HG02884 (cell line): ENCODE measurements around the gene PSMD13.

ENCODE experiments used
- ATAC-seq: cut with Tn5 transposase; IDR thresholded peaks from one replicate; pipeline ENCODE4 v1.9.1; 2021; ENCODE audit warnings: mild to moderate bottlenecking, moderate library complexity; ENCODE audit not compliant: unreplicated experiment

Gene PSMD13

GRCh38 chr11:240315-240714 is 3.5 kb downstream of the PSMD13 start:
- ATAC-seq = no peak

GRCh38 chr11:241634-242033 is 4.9 kb downstream of the PSMD13 start:
- no peak for ATAC-seq

DNA sequence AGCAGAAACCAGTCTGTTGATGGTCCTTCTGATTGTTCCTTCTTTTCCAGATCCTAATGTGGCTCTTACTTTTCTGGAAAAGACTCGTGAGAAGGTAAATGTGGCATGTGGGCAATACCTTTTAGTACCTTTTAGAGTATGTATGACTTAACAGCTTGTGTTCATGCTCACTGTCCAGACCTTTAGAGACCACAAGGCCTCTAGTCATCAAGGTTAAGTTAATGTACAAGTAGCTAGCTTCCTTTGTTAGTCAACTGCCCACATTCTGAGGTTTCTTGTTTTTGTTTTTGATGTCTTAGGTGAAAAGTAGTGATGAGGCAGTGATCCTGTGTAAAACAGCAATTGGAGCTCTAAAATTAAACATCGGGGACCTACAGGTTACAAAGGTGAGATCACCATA is 7.6 kb downstream of the PSMD13 start:
- ATAC-seq = no peak

DNA sequence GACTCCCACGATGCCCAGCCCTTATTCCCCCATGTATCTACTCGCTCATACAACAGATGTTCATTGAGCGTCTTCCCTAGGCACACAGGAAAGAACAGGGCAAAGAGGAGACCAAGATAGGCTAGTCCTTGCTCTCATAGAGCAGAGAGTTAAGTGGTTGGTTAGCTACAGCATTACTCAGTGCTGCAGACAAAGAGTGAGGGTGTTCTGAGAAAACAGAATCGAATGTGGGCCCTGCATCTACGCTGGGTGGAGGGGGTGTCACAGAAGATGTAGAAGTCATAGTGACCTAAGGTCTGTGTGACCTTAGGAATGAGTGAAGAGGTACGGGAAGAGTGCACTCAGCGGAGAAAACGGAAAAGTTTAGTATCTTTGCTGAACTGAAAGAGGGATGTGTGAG is 12.3 kb downstream of the PSMD13 start:
- ATAC-seq = no peak

GRCh38 chr11:250274-250673 is 13.5 kb downstream of the PSMD13 start:
- no peak for ATAC-seq

- no peak for ATAC-seq
Observed at GRCh38 chr11:250740-251299, 14.0 kb downstream of the PSMD13 start.

DNA sequence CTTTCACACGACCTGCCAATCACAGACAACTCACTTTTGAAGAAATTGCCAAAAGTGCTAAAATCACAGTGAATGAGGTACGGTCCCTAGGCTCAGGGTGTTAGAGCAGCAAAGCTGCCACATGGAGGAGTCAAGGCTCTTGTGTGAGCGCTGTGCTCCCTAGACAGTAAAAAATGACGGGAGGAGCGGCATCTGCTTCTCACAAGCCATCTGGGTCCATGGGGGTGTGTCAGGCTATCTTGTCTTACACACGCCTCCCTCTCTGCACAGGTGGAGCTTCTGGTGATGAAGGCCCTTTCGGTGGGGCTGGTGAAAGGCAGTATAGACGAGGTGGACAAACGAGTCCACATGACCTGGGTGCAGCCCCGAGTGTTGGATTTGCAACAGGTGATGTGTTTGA is 14.8 kb downstream of the PSMD13 start:
- no peak for ATAC-seq

DNA sequence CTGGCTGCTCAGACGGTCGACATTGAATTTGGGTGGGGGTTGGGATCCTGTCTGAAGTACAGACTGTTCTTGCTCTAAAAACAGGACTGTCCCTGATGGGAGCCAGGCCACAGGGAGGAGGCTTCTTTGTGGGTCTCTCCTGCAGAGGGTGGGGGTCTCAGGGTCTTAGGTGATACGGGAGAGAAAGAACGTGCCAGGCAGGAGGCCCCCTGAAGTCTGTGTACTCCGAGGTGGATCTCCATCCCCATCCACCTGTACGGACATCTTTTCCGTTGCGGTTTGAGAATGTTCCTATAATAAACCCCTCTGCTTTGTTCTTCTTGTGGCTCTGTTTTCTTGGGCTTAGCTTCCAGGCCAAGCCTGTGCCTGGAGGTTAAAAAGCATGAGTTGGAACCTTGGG is 15.9 kb downstream of the PSMD13 start:
- ATAC-seq = no peak

DNA sequence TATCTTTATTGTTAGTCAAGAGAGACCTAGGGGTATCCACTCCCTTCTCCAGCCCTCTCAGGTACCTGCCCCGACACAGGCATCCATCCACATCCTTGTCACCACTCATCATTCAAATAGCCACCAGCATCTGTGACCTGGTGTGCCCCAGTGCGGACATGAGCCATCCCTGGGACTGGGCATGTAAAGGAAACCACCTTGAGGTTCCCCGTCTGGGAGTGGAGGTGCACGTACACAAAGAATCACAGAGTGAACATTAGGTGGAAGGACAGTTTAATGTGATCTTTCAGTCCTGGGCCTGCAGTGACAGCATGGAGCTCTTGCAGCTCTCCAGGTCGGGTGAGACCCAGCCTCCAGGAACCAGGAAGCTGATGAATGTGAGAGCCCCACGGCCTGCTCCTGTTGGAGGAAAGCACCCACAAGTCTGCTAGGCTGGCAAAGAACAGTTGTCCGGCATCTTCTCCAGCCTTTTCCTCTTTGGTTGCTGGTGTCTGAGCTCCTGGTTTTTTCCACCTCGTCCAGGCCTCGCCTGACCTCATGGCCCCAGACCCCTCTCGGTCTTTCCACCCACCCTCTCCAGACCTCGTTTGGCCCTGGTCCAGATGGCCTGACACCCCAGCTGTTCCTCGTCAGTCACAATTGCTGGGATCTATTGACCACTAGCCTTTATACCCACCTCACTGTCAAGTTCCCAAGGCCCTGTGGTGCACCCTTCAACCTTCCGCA is 16.5 kb downstream of the PSMD13 start:
- ATAC-seq = no peak

DNA sequence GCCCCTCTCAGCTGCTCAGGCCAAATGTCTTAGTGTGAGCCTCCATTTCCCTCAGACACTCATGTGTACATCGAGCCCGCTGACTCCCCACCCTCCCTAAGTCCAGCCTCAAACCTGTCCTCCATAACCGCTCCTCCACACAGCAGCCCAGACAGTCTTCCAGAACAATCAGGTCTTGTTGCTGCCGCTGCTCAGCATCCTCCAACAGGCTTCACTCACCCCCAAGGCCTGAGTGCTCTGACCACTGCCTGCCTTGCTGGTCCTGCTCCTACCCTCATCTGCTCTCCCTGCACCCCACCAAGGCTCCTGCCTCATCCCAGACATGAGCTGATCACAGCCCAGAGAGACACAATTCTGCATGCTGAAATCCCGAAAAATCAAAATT is 17.1 kb downstream of the PSMD13 start:
- ATAC-seq = no peak

DNA sequence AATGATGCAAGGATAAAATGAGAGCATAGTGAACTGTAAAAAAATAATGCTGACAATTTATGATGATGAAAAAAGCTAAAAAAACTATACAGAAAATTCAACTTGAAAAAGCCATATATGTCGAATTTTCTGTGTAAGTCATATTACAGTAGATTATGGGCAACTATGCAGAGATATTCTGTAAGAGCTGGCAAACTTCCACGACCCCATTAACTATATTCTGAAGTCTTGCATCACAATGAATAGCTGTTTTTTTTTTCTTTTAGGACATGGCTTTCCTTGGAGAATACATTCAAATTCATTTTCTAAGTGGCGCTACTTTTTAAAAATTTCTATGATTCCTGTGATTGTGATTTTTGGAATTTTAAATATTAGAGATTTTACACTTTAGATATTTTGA is 18.4 kb downstream of the PSMD13 start:
- no peak for ATAC-seq

DNA sequence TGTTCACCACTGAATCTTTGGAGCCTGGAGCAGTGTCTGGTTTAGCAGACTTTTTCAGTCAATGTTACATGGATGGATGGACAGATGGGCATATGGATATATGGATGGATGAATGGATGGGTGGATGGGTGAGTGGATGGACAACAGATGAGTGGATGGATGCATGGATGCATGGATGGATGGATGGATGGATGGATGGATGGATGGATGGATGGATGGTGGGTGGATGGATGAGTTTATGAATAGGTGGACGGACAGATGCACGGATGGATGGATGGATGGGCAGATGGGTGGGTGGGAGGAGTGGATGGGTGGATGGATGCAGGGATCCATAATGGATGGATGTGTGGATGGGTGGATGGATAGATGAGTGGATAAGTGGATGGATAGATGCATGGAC is 19.0 kb downstream of the PSMD13 start:
- no peak for ATAC-seq

DNA sequence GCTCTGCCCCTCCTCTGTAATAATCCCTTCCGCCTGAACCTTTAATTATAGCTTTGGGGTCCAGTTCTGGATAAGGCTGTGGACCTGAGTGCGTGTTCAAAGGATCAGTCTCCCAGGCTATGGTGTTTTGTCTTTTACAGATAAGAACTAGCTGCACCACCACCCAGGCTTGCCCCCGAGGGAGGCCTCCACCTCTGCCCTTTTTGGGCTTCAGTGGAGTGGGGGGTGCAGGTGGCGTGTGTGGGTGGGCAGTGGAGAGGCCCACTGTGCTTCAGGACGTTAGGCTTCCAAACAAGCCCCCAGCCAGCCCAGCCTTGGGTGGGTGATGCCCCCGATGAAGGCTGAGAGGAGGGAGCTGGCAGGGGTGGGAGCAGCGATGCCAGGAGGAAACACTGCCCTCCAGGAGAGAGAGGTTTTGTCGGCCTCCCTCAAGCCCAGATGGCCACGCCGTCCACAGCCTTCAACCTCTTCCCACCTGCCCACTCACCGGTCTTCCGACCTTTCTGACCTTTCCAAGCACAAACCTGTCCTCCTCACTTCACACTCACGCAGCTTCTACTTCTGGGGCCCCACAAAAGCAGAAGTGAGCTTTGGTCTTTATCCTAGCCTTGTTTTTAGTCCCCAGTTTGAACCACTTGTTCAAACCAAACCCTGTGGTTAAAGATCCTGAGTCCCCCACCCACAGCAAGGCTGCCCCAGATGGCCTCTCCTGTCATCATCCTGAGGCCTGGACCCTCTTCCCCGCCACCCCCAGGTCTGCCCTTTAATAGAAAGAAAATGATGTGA is 20.4 kb downstream of the PSMD13 start:
- no peak for ATAC-seq

- no peak for ATAC-seq
Observed at GRCh38 chr11:257766-258493, 21.2 kb downstream of the PSMD13 start.

DNA sequence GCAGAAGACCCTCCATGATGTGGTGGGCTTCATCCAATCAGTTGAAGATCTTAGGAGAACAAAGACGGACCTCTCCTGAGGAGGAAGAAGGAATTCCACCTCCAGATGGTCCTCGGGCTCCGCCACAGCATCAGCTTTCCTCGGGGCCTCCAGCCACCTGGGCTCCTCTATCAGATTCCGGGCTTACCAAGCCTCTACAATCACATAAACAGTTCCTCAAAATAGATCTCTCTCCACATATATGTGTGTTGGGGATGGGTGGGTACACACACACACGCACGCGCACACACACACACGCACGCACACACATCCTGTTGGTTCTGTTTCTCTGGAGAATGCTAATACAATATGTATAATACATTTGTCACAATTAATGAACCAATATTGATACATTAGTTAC is 22.6 kb downstream of the PSMD13 start:
- no peak for ATAC-seq

GRCh38 chr11:261624-262023 is 24.8 kb downstream of the PSMD13 start:
- ATAC-seq = no peak

GRCh38 chr11:266676-267439 is 30.1 kb downstream of the PSMD13 start:
- ATAC-seq = no peak

- ATAC-seq = no peak
Observed at GRCh38 chr11:267491-267994, 30.8 kb downstream of the PSMD13 start.

DNA sequence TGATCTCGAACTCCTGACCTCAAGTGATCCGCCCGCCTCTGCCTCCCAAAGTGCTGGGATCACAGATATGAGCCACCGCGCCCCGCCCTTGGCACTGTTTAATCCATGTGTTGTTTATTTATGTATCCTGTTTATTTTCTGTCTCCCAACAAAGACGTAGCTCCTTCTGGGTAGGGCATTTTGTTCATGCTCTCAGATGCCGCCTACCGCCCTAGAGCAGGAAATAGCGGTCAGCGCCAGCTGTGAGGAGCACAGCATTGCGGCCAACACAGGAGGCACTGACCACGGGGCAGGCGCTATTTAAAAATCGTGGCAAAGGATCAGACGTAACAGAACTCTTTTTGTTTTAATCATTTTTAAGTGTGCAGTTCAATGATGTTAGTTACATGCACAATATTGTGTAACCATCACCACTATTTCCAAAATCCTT is 32.0 kb downstream of the PSMD13 start:
- peak; percentile 25 for ATAC-seq

DNA sequence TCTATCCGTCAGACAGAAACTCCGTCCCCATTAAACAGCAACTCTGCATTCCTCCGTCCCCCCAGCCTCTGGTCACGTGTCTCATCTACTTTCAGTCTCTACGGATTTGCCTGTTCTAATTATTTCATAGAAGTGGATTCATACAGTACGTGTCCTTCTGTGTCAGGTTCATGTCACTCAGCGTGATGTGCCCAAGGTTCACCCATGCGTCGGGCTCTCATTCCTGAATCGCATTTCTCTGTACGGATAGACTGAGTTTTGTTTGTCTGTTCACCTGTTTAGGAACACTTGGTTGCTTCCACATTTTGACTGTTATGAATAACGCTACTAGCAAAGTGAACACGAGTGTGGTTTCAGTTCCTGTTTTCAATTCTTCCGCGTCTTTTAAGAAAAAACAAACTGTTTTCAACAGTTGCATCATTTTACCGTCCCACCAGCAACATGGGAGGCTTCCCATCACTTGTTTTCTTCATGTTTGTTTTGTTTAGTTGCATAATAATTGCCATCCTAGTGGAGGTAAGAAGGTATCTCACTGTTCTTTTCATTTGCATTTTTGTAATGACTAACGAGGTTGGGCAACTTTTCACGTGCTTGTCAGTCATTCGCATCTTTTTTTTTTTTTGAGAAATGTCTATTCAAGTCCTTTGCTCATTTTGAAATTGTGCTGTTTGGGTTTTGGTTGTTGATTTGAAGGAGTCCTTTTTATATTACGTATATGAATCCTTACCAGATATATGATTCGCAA is 32.5 kb downstream of the PSMD13 start:
- ATAC-seq = peak; percentile 72
